CD14-positive monocyte (primary cell): ENCODE data around the gene TMED10. TPM values are rescaled to one million over a fixed set of nuclear protein-coding genes. Genes with fewer than 3 reads are reported as not detected.
A peak's percentile ranks its signal among the peaks of the same experiment; 100 is the strongest.

Experiments
- DNase-seq, 3 donors: peaks; one replicate each; pipeline ENCODE4 v3.0.0-alpha.2; 2011 to 2022
- H2AFZ ChIP-seq: 2 replicates; pipeline ENCODE4 v1.6.0; 2012; ENCODE audit warnings: mild to moderate bottlenecking, low read depth, low read length, inconsistent platforms; ENCODE audit not compliant: insufficient read depth, poor library complexity, severe bottlenecking
- H3K27ac ChIP-seq, 2 donors: 1 replicate in 1 of 2; 2 replicates in 1 of 2; pipeline ENCODE4 v1.5.1; 2012 to 2013; ENCODE audit warnings: low read length in 2 of 2, control low read depth in 1 of 2, inconsistent platforms in 1 of 2, low read depth in 1 of 2, mild to moderate bottlenecking in 1 of 2
- H3K27me3 ChIP-seq, 2 donors: one replicate each; pipeline versions ENCODE4 v1.6.0 to v1.6.1; 2011 to 2013; ENCODE audit warnings: low read length in 2 of 2; ENCODE audit not compliant: control insufficient read depth in 2 of 2, insufficient read depth in 2 of 2
- H3K36me3 ChIP-seq, 2 donors: replicated peaks in 1 of 2; 1 replicate in 1 of 2; 2 replicates in 1 of 2; pipeline versions ENCODE4 v1.5.1 to v1.6.1; 2012 to 2013; ENCODE audit warnings: low read length in 2 of 2, control low read depth in 1 of 2, inconsistent platforms in 1 of 2, mild to moderate bottlenecking in 1 of 2; ENCODE audit not compliant: insufficient read depth in 2 of 2, control insufficient read depth in 1 of 2
- H3K4me1 ChIP-seq, 2 donors: 1 replicate in 1 of 2; 2 replicates in 1 of 2; pipeline versions ENCODE4 v1.5.1 to v1.6.1; 2012 to 2013; ENCODE audit warnings: low read length in 2 of 2, control low read depth in 1 of 2, inconsistent platforms in 1 of 2, mild to moderate bottlenecking in 1 of 2, moderate library complexity in 1 of 2; ENCODE audit not compliant: insufficient read depth in 2 of 2, control insufficient read depth in 1 of 2
- H3K4me2 ChIP-seq: replicated peaks from 2 replicates; pipeline ENCODE3; 2012; ENCODE audit warnings: low read length, moderate library complexity, mild to moderate bottlenecking; ENCODE audit not compliant: poor library complexity, severe bottlenecking; ENCODE audit errors: extremely low read depth
- H3K4me3 ChIP-seq, 3 experiments: fragments of 200-600 bp in 1 of 3; sonication (generic) in 1 of 3; replicated peaks in 1 of 3; 1 replicate in 2 of 3; 2 replicates in 1 of 3; pipeline ENCODE4 v1.5.1; 2011 to 2013; ENCODE audit warnings: low read length in 3 of 3, mild to moderate bottlenecking in 3 of 3, control low read depth in 2 of 3, low read depth in 2 of 3, inconsistent platforms in 1 of 3, moderate library complexity in 1 of 3
- H3K79me2 ChIP-seq: 2 replicates; pipeline ENCODE4 v1.6.0; 2012; ENCODE audit warnings: mild to moderate bottlenecking, control low read depth, inconsistent platforms, low read length, moderate library complexity; ENCODE audit not compliant: insufficient read depth
- H3K9ac ChIP-seq: 2 replicates; pipeline ENCODE4 v1.6.0; 2017; ENCODE audit warnings: low read length, mild to moderate bottlenecking; ENCODE audit not compliant: insufficient read depth, poor library complexity, severe bottlenecking
- H3K9me3 ChIP-seq, 2 donors: replicated peaks in 1 of 2; 1 replicate in 1 of 2; 2 replicates in 1 of 2; pipeline versions ENCODE4 v1.5.1 to v1.6.1; 2012 to 2013; ENCODE audit warnings: low read length in 2 of 2, control low read depth in 1 of 2; ENCODE audit not compliant: control insufficient read depth in 1 of 2, insufficient read depth in 1 of 2
- H4K20me1 ChIP-seq: 2 replicates; pipeline ENCODE4 v1.6.0; 2012; ENCODE audit warnings: mild to moderate bottlenecking, low read length, control low read depth, moderate library complexity; ENCODE audit not compliant: insufficient read depth
- H3K27ac Mint-ChIP-seq, 7 donors: one replicate each; pipeline ENCODE4 v1.8.0; 2020; ENCODE audit warnings: mild to moderate bottlenecking in 7 of 7, mixed read lengths in 7 of 7, moderate library complexity in 6 of 7, inconsistent platforms in 2 of 7
- H3K27me3 Mint-ChIP-seq, 3 donors: one replicate each; pipeline ENCODE4 v1.8.0; 2021 to 2022; ENCODE audit warnings: low read depth in 3 of 3, mild to moderate bottlenecking in 3 of 3, mixed read lengths in 3 of 3, moderate library complexity in 3 of 3, inconsistent platforms in 1 of 3
- H3K36me3 Mint-ChIP-seq, 2 donors: one replicate each; pipeline ENCODE4 v1.8.0; 2020; ENCODE audit warnings: mixed read lengths in 2 of 2, inconsistent platforms in 1 of 2, mild to moderate bottlenecking in 1 of 2
- H3K4me1 Mint-ChIP-seq: one replicate; pipeline ENCODE4 v1.8.0; 2020; ENCODE audit warnings: mild to moderate bottlenecking, mixed read lengths
- H3K4me3 Mint-ChIP-seq, 2 donors: one replicate each; pipeline ENCODE4 v1.8.0; 2020; ENCODE audit warnings: mild to moderate bottlenecking in 2 of 2, mixed read lengths in 2 of 2, moderate library complexity in 1 of 2
- H3K9me3 Mint-ChIP-seq, 7 donors: one replicate each; pipeline ENCODE4 v1.8.0; 2020 to 2022; ENCODE audit warnings: mixed read lengths in 7 of 7, mild to moderate bottlenecking in 6 of 7, moderate library complexity in 6 of 7, inconsistent platforms in 2 of 7
- WGBS: methylation state at CpG from one replicate; pipeline ENCODE4 v1.1.5; 2013; ENCODE audit warnings: missing lambda C conversion rate; ENCODE audit not compliant: insufficient coverage; 5-methylcytosine and 5-hydroxymethylcytosine counted together
- intact Hi-C, 2 donors: fragments of 100-400 bp; cut with micrococcal nuclease; formaldehyde crosslinking; loops; one replicate each; pipeline versions ENCODE4 v1.15.0 to v1.15.1; 2023
- polyA plus RNA-seq, 3 donors: library from polyadenylated mRNA; depleted of rRNA in 1 of 3; unstranded in 2 of 3; stranded (reverse) in 1 of 3; fragments of 300-500 nt in 2 of 3; fragments of >200 nt in 1 of 3; fragmentation: Illumina TruSeq in 2 of 3; gene quantifications; 1 replicate in 2 of 3; 2 replicates in 1 of 3; pipeline ENCODE4 v1.2.3, GENCODE V29; 2012 to 2021
- TF ChIP-seq, protein P1 (sequence below): fragments of 200-600 bp; IDR thresholded peaks from one replicate; pipeline ENCODE4 v1.8.0; 2022; ENCODE audit warnings: antibody characterized with exemption, mild to moderate bottlenecking

Gene TMED10
- polyA plus RNA-seq, 3 donors, result 98.5 to 243 (median 233) TPM

DNA sequence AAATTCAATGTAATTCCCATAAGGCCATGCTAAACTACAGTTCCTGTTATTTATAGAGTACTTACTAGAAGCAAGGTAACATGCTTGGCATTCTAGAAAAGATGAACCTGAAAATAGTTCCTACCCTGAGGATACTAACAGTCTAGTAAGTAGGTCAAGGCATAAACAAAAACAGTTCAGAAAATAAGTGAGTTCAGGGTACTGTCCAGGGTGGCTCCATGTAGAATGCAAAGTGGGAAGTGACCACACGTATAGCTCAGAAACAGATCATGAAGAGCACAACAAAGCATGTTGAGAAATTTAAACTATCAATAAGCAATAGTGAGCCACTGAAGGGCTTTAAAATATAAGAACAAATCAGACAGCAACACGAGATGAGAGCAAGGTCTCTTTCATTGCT is 2.3 kb downstream of the TMED10 start:
- H3K9me3 Mint-ChIP-seq, result peaks cover 0 to 4% (median 0%) of the 10 kb centered on the region in 7 donors

DNA sequence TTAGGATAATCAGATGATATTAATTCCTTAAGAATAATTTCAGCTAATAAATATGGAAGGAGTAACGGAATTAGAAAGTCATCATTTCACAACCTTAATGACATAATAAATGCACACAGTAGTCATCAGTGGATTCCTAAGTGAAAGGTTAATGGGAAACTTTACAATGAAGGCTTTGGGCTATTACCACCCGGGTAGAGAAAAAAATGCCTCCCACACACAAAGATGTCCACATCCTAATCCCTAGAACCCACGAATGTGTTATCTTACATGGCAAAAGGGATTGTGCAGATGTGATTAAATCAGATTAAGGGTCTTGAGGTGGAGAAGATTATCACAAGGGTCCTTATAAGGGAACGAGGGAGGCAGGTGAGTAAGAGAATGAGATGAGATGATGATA is 5.6 kb downstream of the TMED10 start:
- H3K4me3 Mint-ChIP-seq, result peak overlapping the region in 1 of 2 donors; percentile 1

More for the DNA sequence above, 2.3 kb downstream of the TMED10 start:
- Histone ChIP-seq H3K79me2 (peaks cover 73% of the 10 kb centered on the region), H3K27me3 (no peaks in the 10 kb centered on the region), H3K4me2 (peak overlapping the region; percentile 24), H3K4me1 (peaks cover 48 to 68% of the 10 kb centered on the region in 2 donors), H3K9me3 (no peaks in the 10 kb centered on the region), H4K20me1 (no peaks in the 10 kb centered on the region), H2AFZ (no peak overlapping the region), H3K4me3 (peak overlapping the region in 1 of 3 experiments; percentile 92), H3K36me3 (peaks cover 0 to 7% of the 10 kb centered on the region in 2 donors), H3K9ac (no peak overlapping the region), H3K27ac (peak overlapping the region in 1 of 2 donors; percentile 49)
- peak overlapping the region in 5 of 7 donors; percentile 69 to 74 (median 72) for H3K27ac Mint-ChIP-seq
- H3K4me3 Mint-ChIP-seq, result peak overlapping the region in 1 of 2 donors; percentile 35
- peaks cover 11 to 13% of the 10 kb centered on the region in 2 donors for H3K36me3 Mint-ChIP-seq
- intact Hi-C loops, result loop anchor here (5.0 kb wide), 1 partner anchor 37 kb away; no protein-coding TSS in a partner anchor
- TF ChIP-seq, protein P1, sequence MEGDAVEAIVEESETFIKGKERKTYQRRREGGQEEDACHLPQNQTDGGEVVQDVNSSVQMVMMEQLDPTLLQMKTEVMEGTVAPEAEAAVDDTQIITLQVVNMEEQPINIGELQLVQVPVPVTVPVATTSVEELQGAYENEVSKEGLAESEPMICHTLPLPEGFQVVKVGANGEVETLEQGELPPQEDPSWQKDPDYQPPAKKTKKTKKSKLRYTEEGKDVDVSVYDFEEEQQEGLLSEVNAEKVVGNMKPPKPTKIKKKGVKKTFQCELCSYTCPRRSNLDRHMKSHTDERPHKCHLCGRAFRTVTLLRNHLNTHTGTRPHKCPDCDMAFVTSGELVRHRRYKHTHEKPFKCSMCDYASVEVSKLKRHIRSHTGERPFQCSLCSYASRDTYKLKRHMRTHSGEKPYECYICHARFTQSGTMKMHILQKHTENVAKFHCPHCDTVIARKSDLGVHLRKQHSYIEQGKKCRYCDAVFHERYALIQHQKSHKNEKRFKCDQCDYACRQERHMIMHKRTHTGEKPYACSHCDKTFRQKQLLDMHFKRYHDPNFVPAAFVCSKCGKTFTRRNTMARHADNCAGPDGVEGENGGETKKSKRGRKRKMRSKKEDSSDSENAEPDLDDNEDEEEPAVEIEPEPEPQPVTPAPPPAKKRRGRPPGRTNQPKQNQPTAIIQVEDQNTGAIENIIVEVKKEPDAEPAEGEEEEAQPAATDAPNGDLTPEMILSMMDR, result no peak
- no peak for DNase-seq
- WGBS, result 67% methylated on average over 2 of the region's 2 CpGs
- no peaks in the 10 kb centered on the region for H3K27me3 Mint-ChIP-seq
- peaks cover 56% of the 10 kb centered on the region for H3K4me1 Mint-ChIP-seq

More for the DNA sequence above, 5.6 kb downstream of the TMED10 start:
- no peak overlapping the region for H3K9ac ChIP-seq
- H3K4me2 ChIP-seq, result peak overlapping the region; percentile 61
- TF ChIP-seq, protein P1, result no peak
- Mint-ChIP-seq H3K27ac (peak overlapping the region; percentile 78 to 95 (median 89)), H3K27me3 (no peaks in the 10 kb centered on the region), H3K9me3 (peaks cover 0 to 4% (median 0%) of the 10 kb centered on the region in 7 donors), H3K36me3 (peaks cover 21% of the 10 kb centered on the region in 2 donors), H3K4me1 (peaks cover 76% of the 10 kb centered on the region)
- peaks cover 98% of the 10 kb centered on the region for H3K79me2 ChIP-seq
- peaks cover 16% of the 10 kb centered on the region for H4K20me1 ChIP-seq
- H3K4me3 ChIP-seq, result peak overlapping the region in 1 of 3 experiments; percentile 54
- intact Hi-C loops, result loop anchor here (5.0 kb wide), 1 partner anchor 33 kb away; no protein-coding TSS in a partner anchor
- no peak overlapping the region for H2AFZ ChIP-seq
- H3K27ac ChIP-seq, result peak overlapping the region; percentile 38 to 70
- H3K27me3 ChIP-seq, result no peaks in the 10 kb centered on the region
- H3K4me1 ChIP-seq, result peaks cover 56 to 93% of the 10 kb centered on the region in 2 donors
- peak in 2 of 3 donors; percentile 70 to 72 for DNase-seq
- no peaks in the 10 kb centered on the region for H3K9me3 ChIP-seq
- 73% methylated on average over 1 of the region's 4 CpGs for WGBS
- H3K36me3 ChIP-seq, result peaks cover 0 to 13% of the 10 kb centered on the region in 2 donors
